CD14-positive monocyte (primary cell): ENCODE results near the gene DIS3L2. TPM values are rescaled to one million over a fixed set of nuclear protein-coding genes. Genes with fewer than 3 reads are reported as not detected.

Experiments used
- DNase-seq, 3 donors: peaks; one replicate each; pipeline ENCODE4 v3.0.0-alpha.2; 2011 to 2022
- H2AFZ ChIP-seq: 2 replicates; pipeline ENCODE4 v1.6.0; 2012; ENCODE audit warnings: mild to moderate bottlenecking, low read depth, low read length, inconsistent platforms; ENCODE audit not compliant: insufficient read depth, poor library complexity, severe bottlenecking
- H3K27ac ChIP-seq, 2 donors: 1 replicate in 1 of 2; 2 replicates in 1 of 2; pipeline ENCODE4 v1.5.1; 2012 to 2013; ENCODE audit warnings: low read length in 2 of 2, control low read depth in 1 of 2, inconsistent platforms in 1 of 2, low read depth in 1 of 2, mild to moderate bottlenecking in 1 of 2
- H3K27me3 ChIP-seq, 2 donors: one replicate each; pipeline versions ENCODE4 v1.6.0 to v1.6.1; 2011 to 2013; ENCODE audit warnings: low read length in 2 of 2; ENCODE audit not compliant: control insufficient read depth in 2 of 2, insufficient read depth in 2 of 2
- H3K36me3 ChIP-seq, 2 donors: replicated peaks in 1 of 2; 1 replicate in 1 of 2; 2 replicates in 1 of 2; pipeline versions ENCODE4 v1.5.1 to v1.6.1; 2012 to 2013; ENCODE audit warnings: low read length in 2 of 2, control low read depth in 1 of 2, inconsistent platforms in 1 of 2, mild to moderate bottlenecking in 1 of 2; ENCODE audit not compliant: insufficient read depth in 2 of 2, control insufficient read depth in 1 of 2
- H3K4me1 ChIP-seq, 2 donors: 1 replicate in 1 of 2; 2 replicates in 1 of 2; pipeline versions ENCODE4 v1.5.1 to v1.6.1; 2012 to 2013; ENCODE audit warnings: low read length in 2 of 2, control low read depth in 1 of 2, inconsistent platforms in 1 of 2, mild to moderate bottlenecking in 1 of 2, moderate library complexity in 1 of 2; ENCODE audit not compliant: insufficient read depth in 2 of 2, control insufficient read depth in 1 of 2
- H3K4me2 ChIP-seq: replicated peaks from 2 replicates; pipeline ENCODE3; 2012; ENCODE audit warnings: low read length, moderate library complexity, mild to moderate bottlenecking; ENCODE audit not compliant: poor library complexity, severe bottlenecking; ENCODE audit errors: extremely low read depth
- H3K4me3 ChIP-seq, 3 experiments: fragments of 200-600 bp in 1 of 3; sonication (generic) in 1 of 3; replicated peaks in 1 of 3; 1 replicate in 2 of 3; 2 replicates in 1 of 3; pipeline ENCODE4 v1.5.1; 2011 to 2013; ENCODE audit warnings: low read length in 3 of 3, mild to moderate bottlenecking in 3 of 3, control low read depth in 2 of 3, low read depth in 2 of 3, inconsistent platforms in 1 of 3, moderate library complexity in 1 of 3
- H3K79me2 ChIP-seq: 2 replicates; pipeline ENCODE4 v1.6.0; 2012; ENCODE audit warnings: mild to moderate bottlenecking, control low read depth, inconsistent platforms, low read length, moderate library complexity; ENCODE audit not compliant: insufficient read depth
- H3K9ac ChIP-seq: 2 replicates; pipeline ENCODE4 v1.6.0; 2017; ENCODE audit warnings: low read length, mild to moderate bottlenecking; ENCODE audit not compliant: insufficient read depth, poor library complexity, severe bottlenecking
- H3K9me3 ChIP-seq, 2 donors: replicated peaks in 1 of 2; 1 replicate in 1 of 2; 2 replicates in 1 of 2; pipeline versions ENCODE4 v1.5.1 to v1.6.1; 2012 to 2013; ENCODE audit warnings: low read length in 2 of 2, control low read depth in 1 of 2; ENCODE audit not compliant: control insufficient read depth in 1 of 2, insufficient read depth in 1 of 2
- H4K20me1 ChIP-seq: 2 replicates; pipeline ENCODE4 v1.6.0; 2012; ENCODE audit warnings: mild to moderate bottlenecking, low read length, control low read depth, moderate library complexity; ENCODE audit not compliant: insufficient read depth
- H3K27ac Mint-ChIP-seq, 7 donors: one replicate each; pipeline ENCODE4 v1.8.0; 2020; ENCODE audit warnings: mild to moderate bottlenecking in 7 of 7, mixed read lengths in 7 of 7, moderate library complexity in 6 of 7, inconsistent platforms in 2 of 7
- H3K27me3 Mint-ChIP-seq, 3 donors: one replicate each; pipeline ENCODE4 v1.8.0; 2021 to 2022; ENCODE audit warnings: low read depth in 3 of 3, mild to moderate bottlenecking in 3 of 3, mixed read lengths in 3 of 3, moderate library complexity in 3 of 3, inconsistent platforms in 1 of 3
- H3K36me3 Mint-ChIP-seq, 2 donors: one replicate each; pipeline ENCODE4 v1.8.0; 2020; ENCODE audit warnings: mixed read lengths in 2 of 2, inconsistent platforms in 1 of 2, mild to moderate bottlenecking in 1 of 2
- H3K4me1 Mint-ChIP-seq: one replicate; pipeline ENCODE4 v1.8.0; 2020; ENCODE audit warnings: mild to moderate bottlenecking, mixed read lengths
- H3K4me3 Mint-ChIP-seq, 2 donors: one replicate each; pipeline ENCODE4 v1.8.0; 2020; ENCODE audit warnings: mild to moderate bottlenecking in 2 of 2, mixed read lengths in 2 of 2, moderate library complexity in 1 of 2
- H3K9me3 Mint-ChIP-seq, 7 donors: one replicate each; pipeline ENCODE4 v1.8.0; 2020 to 2022; ENCODE audit warnings: mixed read lengths in 7 of 7, mild to moderate bottlenecking in 6 of 7, moderate library complexity in 6 of 7, inconsistent platforms in 2 of 7
- CTCF ChIP-seq: fragments of 200-600 bp; IDR thresholded peaks from one replicate; pipeline ENCODE4 v1.8.0; 2022; ENCODE audit warnings: antibody characterized with exemption, mild to moderate bottlenecking
- WGBS: methylation state at CpG from one replicate; pipeline ENCODE4 v1.1.5; 2013; ENCODE audit warnings: missing lambda C conversion rate; ENCODE audit not compliant: insufficient coverage; 5-methylcytosine and 5-hydroxymethylcytosine counted together
- intact Hi-C, 2 donors: fragments of 100-400 bp; cut with micrococcal nuclease; formaldehyde crosslinking; loops; one replicate each; pipeline versions ENCODE4 v1.15.0 to v1.15.1; 2023
- polyA plus RNA-seq, 3 donors: library from polyadenylated mRNA; depleted of rRNA in 1 of 3; unstranded in 2 of 3; stranded (reverse) in 1 of 3; fragments of 300-500 nt in 2 of 3; fragments of >200 nt in 1 of 3; fragmentation: Illumina TruSeq in 2 of 3; gene quantifications; 1 replicate in 2 of 3; 2 replicates in 1 of 3; pipeline ENCODE4 v1.2.3, GENCODE V29; 2012 to 2021

DIS3L2 gene
- polyA plus RNA-seq, 3 donors: 6.0 to 21.7 (median 6.4) TPM

DNA sequence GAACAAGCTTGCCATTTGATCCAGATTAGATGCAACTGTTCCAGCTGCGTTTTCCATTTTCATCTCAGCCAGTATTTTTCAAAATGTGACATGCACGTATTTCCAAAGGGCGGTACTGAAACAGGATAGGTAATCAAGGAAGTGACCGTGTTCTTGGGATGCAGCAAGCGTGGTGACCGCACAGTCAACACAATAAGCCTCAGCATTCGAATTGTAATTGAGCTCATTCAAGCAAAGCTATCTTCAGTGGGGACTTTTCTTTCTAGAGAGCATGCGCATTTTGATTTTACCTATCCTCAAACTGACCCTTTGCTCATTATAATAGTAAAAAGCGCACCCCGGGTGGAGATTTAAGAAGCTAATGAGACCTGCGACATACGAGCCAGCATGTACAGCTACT, 413.7 kb downstream of the DIS3L2 start:
- no peak for TF ChIP-seq CTCF
- DNase-seq: no peak
- no peak overlapping the region for H3K27ac ChIP-seq
- intact Hi-C loops: no loop called here
- H3K4me1 ChIP-seq: no peaks in the 10 kb centered on the region
- H3K4me3 ChIP-seq: no peak overlapping the region
- Mint-ChIP-seq H3K36me3 (no peaks in the 10 kb centered on the region), H3K9me3 (no peaks in the 10 kb centered on the region), H3K27me3 (peaks cover 1 to 9% (median 3%) of the 10 kb centered on the region in 3 donors), H3K4me1 (peaks cover 3% of the 10 kb centered on the region), H3K27ac (no peak overlapping the region), H3K4me3 (no peak overlapping the region)
- H3K4me2 ChIP-seq: no peak overlapping the region
- no peaks in the 10 kb centered on the region for H3K79me2 ChIP-seq
- 93% methylated on average over 12 of the region's 12 CpGs for WGBS
- H3K9ac ChIP-seq: no peak overlapping the region
- no peaks in the 10 kb centered on the region for H4K20me1 ChIP-seq
- no peaks in the 10 kb centered on the region for H3K27me3 ChIP-seq
- H3K36me3 ChIP-seq: no peaks in the 10 kb centered on the region
- no peak overlapping the region for H2AFZ ChIP-seq
- H3K9me3 ChIP-seq: no peaks in the 10 kb centered on the region

DNA sequence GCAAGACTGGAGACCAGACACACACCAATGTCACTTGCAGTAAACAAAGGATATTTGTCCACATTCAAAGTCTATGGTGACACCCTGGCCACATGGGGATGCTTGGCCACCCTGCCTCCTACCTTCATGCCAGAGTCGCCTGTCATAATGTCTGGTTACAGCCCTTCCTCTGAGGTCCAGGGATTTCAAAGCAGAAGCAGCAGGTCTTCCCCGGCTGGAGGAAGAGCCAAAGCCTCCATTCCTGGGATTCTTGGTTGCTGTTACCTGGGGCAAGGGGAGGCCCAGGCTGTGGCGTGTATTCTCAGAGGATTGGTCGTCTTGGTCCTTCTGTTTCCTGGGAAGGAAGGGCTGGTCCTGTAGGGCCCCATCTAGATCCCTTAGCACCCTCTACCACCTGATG, 414.7 kb downstream of the DIS3L2 start:
- H3K4me1 Mint-ChIP-seq: peaks cover 3% of the 10 kb centered on the region
- no peak overlapping the region for H3K27ac Mint-ChIP-seq
- H3K9me3 Mint-ChIP-seq: no peaks in the 10 kb centered on the region
- intact Hi-C loops: no loop called here
- no peaks in the 10 kb centered on the region for H3K9me3 ChIP-seq
- no peaks in the 10 kb centered on the region for H3K36me3 Mint-ChIP-seq
- peaks cover 1 to 12% (median 3%) of the 10 kb centered on the region in 3 donors for H3K27me3 Mint-ChIP-seq
- no peak overlapping the region for H3K4me3 ChIP-seq
- no peaks in the 10 kb centered on the region for H3K79me2 ChIP-seq
- no peaks in the 10 kb centered on the region for H4K20me1 ChIP-seq
- H3K27ac ChIP-seq: no peak overlapping the region
- no peak for TF ChIP-seq CTCF
- no peaks in the 10 kb centered on the region for H3K36me3 ChIP-seq
- no peak overlapping the region for H3K4me3 Mint-ChIP-seq
- no peak overlapping the region for H2AFZ ChIP-seq
- H3K27me3 ChIP-seq: no peaks in the 10 kb centered on the region
- WGBS: 90% methylated on average over 2 of the region's 4 CpGs
- H3K4me2 ChIP-seq: no peak overlapping the region
- H3K4me1 ChIP-seq: no peaks in the 10 kb centered on the region
- DNase-seq: no peak
- H3K9ac ChIP-seq: no peak overlapping the region
